ENCODE measurements around the gene NKG7.

Gene NKG7

DNA sequence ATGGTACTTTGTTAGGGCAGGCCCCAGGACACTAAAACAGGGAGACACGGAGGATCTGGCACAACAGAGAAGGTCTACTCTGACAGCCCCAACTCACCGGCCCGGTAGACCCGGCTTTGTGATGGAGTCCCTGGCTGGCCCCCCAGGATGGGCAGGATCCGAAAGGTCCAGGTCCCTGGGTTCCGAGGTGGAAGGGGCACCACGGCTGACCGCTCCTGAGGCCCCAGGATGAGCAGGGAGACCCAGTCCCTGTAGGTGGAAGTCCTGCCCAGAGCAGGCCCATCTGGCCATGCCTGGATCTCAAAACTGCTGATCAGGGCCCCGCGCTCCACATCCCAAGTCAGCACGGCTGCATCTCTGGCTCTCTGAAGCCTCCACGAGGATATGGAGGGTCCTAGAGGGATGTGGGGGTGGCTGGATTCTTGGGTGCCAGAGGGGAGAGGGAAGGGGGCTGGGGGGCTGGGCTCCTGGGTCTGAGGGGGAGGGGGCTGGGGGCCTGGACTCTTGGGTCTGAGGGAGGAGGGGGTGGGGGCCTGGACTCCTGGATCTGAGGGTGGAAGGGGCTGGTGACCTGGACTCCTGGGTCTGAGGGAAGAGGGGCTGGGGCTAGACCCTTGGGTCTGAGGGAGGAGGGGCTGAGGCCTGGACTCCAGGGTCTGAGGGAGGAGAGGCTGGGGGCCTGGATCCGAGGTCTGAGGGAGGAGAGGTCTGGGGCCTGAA lies 35.2 kb downstream of the NKG7 start:
- DNase-seq (ENCODE audit: low spot score) = no peak

DNA sequence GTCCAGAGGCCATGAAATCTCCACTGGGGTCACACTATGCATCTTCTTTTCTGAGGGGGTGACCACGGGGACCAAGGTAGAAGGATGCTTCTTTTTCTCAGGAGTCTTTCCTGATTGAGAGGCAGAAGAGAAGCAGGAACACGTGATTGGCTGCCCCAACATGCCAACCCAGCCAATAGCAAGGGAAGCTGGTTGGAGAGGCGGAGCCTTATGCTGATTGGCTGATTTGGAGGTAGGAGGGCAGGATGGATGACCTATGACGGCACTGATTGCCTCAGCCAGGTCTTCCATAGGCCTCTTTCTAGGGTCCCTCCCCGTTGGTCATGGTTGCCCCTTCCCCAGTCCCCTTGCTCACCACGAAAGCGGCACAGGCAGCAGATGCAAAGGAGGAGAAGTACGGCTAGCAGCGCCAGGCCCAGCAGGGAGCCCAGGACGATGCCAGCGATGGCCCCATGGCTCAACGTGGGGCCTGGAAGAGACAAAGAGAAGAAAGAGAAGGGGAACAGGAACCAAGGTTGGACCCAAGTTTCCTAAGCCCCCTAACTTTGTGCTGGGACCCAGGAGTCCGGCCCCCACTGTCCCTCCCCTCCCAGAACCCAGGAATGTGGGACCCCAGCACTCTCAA lies 38.5 kb downstream of the NKG7 start:
- no peak for DNase-seq (ENCODE audit: low spot score)

DNA sequence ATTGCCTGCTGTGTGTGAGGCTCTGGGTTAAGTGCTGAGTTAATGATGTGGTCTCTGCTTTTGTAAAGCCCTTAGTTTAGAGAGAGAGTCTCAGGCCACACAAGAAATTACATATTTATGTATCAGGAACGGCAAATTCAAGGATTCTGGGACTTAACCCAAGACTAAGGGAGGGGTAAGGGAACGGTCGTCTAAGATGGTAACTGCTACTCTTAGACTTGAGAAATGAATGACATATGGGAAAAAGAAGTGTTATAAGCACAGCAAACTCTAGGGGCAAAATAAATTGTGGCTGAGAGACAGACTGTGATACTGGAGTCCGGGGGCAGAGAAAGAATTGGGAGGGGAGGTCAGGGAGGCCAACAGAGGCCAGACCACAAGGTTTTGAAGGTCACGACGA lies 40.7 kb downstream of the NKG7 start:
- DNase-seq (ENCODE audit: low spot score) = no peak

- no peak for DNase-seq (ENCODE audit: low spot score)
Measured at GRCh38 chr19:51331193-51331592, 41.3 kb downstream of the NKG7 start.

DNA sequence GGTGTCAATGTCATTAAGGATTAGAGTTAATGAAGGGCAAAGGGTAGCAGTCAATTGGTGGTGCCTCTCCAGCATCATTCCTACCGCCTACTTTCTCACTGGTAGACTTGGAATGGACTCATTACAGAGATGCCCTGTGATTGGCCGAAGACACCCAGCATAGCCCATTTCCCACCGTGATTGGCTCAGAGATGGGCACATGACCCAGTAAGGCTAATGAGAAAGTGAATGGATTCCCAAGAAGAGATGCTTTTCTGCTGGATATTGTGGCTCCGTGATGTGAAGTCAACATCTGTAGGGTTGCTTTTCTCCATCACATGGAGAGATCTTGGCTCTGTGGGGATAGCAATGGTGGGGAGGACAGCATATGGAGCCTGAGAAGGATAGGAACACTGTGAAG lies 42.1 kb downstream of the NKG7 start:
- DNase-seq (ENCODE audit: low spot score) = no peak

GRCh38 chr19:51329411-51329810 lies 43.0 kb downstream of the NKG7 start:
- DNase-seq (ENCODE audit: low spot score) = no peak

- no peak for DNase-seq (ENCODE audit: low spot score)
Measured at GRCh38 chr19:51327066-51328001, 45.1 kb downstream of the NKG7 start.

- DNase-seq (ENCODE audit: low spot score) = no peak
Measured at GRCh38 chr19:51326216-51327065, 46.0 kb downstream of the NKG7 start.

DNA sequence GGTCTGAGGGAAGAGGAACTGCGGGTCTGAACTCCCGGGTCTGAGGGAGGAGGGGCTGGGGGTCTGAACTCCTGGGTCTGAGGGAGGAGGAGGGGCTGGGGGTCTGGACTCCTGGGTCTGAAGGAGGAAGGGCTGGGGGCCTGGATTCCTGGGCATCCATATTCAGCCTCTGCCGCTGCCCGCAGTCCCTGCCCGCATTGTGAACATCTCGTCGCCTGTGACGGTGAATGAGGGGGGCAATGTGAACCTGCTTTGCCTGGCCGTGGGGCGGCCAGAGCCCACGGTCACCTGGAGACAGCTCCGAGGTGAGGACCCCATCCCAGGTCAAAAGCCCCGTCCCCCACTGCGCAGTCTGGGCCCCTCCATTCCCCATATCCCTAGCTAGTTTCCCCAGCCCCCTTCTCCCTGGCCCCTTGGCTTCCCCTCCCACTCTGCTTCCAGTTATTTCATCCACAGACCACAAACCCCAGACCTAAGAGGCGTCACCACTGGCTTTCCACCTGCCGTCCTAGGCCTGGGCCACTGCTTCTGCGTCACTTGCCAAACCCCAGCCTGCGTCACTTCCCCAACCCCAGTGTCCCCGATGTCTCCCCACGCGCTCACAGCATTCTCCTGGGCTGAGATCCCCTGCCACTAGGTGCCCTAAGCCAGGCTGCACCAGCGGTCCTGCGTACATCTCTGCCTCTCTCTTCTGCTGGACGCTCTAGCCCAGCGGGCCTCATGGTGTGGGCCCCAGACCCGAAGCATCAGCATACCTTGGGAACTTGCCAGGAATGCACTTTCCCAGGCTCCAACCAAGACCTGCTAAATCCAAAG lies 47.1 kb downstream of the NKG7 start:
- DNase-seq (ENCODE audit: low spot score) = no peak

- no peak for DNase-seq (ENCODE audit: low spot score)
Measured at GRCh38 chr19:51324167-51324481, 48.3 kb downstream of the NKG7 start.

- DNase-seq (ENCODE audit: low spot score) = no peak
Measured at GRCh38 chr19:51323481-51324166, 48.8 kb downstream of the NKG7 start.

- no peak for DNase-seq (ENCODE audit: low spot score)
Measured at GRCh38 chr19:51321799-51322198, 50.7 kb downstream of the NKG7 start.
